HFFc6 (cell line): ENCODE data around the gene GRIN2A. TPM values are rescaled to one million over a fixed set of nuclear protein-coding genes. Genes with fewer than 3 reads are reported as not detected.

ENCODE experiments used
- DNase-seq: peaks from one replicate; pipeline ENCODE4 v3.0.0-alpha.2; 2018
- H3K27ac Mint-ChIP-seq: 2 replicates; pipeline ENCODE4 v1.8.0; 2020; ENCODE audit warnings: mild to moderate bottlenecking, mixed read lengths
- H3K27me3 Mint-ChIP-seq: 2 replicates; pipeline ENCODE4 v1.8.0; 2021; ENCODE audit warnings: mild to moderate bottlenecking, moderate library complexity, mixed read lengths; ENCODE audit not compliant: insufficient read depth
- H3K36me3 Mint-ChIP-seq: 2 replicates; pipeline ENCODE4 v1.8.0; 2021; ENCODE audit warnings: low read depth, mixed read lengths
- H3K4me1 Mint-ChIP-seq: 2 replicates; pipeline ENCODE4 v1.8.0; 2020; ENCODE audit warnings: low read depth, mixed read lengths
- H3K4me3 Mint-ChIP-seq: 2 replicates; pipeline ENCODE4 v1.8.0; 2020; ENCODE audit warnings: mild to moderate bottlenecking, moderate library complexity, mixed read lengths
- H3K9me3 Mint-ChIP-seq: 2 replicates; pipeline ENCODE4 v1.8.0; 2020; ENCODE audit warnings: mild to moderate bottlenecking, mixed read lengths
- CTCF ChIP-seq: fragments of 200-600 bp; sonication (generic); IDR thresholded peaks from 2 replicates; pipeline ENCODE4 v1.5.0; 2021; ENCODE audit warnings: antibody characterized with exemption, mild to moderate bottlenecking
- total RNA-seq, 6 experiments: library from RNA; stranded (reverse); fragmentation: NEBNext Ultra II Directional; extraction: Animal tissue kit (Norgen Biotek cat#: 25700); gene quantifications; 2 replicates in 1 of 6; 3 replicates in 5 of 6; pipeline ENCODE4 v1.2.3, GENCODE V29; 2021

GRIN2A gene
- total RNA-seq, 6 experiments from 2014 or later, result 0.02 to 0.18 (median 0.08) TPM; not detected in 1

DNA sequence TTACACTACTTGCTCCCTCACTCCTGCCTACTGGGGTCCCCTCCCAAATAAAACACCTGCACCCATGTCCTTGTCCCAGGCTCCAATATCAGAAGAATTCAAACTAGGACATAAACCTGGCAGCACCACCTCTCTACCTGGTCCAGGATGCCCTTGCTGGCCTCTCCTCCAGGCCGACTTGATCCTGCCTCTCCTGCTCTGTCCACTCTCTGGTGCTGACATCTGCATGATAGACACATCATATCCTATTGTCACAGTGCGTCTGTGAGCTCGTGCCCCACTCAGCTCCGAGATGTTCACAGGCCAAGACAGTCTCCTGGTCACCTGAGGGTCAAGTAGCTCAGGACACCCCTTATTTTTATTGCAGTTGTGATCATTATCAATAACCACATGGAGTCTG lies 31.5 kb upstream of the GRIN2A start:
- Mint-ChIP-seq H3K27ac (no peak overlapping the region), H3K27me3 (no peaks in the 10 kb centered on the region; the same call in none of the 2 replicates), H3K9me3 (no peaks in the 10 kb centered on the region), H3K4me1 (no peaks in the 10 kb centered on the region), H3K36me3 (no peaks in the 10 kb centered on the region), H3K4me3 (no peak overlapping the region)
- no peak for DNase-seq
- TF ChIP-seq CTCF, result no peak

DNA sequence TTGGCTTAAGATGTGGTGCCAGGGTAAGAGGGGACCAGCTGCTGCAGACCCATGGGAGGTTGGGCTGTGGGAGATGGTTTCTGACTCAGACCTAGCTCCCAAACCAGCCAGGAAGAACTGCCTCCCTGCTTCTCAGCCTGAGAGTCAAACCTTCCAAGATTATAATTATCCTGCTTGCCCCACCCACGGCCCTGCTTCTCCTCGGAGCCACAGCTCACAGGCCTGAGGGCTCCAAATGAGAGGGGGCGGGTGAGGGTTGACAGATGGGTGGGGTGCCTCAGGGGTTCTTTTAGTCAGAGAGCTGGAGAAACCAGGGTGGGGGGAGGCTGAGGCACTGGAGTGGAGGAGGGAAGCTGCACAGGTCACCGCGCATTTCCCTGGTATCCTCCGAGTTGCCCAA lies 28.7 kb upstream of the GRIN2A start:
- no peak for DNase-seq
- Mint-ChIP-seq H3K27ac (no peak overlapping the region), H3K27me3 (peaks cover 2% of the 10 kb centered on the region), H3K4me3 (no peak overlapping the region), H3K36me3 (no peaks in the 10 kb centered on the region), H3K4me1 (no peaks in the 10 kb centered on the region), H3K9me3 (peaks cover 4% of the 10 kb centered on the region; the same call in 1 of the 2 replicates)
- no peak for TF ChIP-seq CTCF

DNA sequence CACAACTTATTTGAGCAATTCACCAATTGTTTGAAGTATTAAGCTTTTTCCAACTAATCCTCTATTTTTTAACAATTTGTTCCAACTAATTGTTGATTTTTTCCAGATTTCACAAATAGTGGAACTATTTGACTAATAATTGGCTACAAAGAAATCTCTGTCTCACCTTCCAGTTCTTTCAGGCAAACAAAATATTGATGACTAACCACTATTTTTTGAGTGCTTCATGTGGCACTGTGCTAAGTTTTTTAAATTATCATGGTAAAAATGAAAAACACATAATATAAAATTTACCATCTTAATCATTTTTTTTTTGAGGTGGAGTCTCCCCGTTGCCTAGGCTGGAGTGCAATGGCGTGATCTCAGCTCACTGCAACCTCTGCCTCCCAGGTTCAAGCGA lies 24.6 kb upstream of the GRIN2A start:
- no peak overlapping the region for H3K27ac Mint-ChIP-seq
- H3K9me3 Mint-ChIP-seq, result peaks cover 4% of the 10 kb centered on the region; the same call in 1 of the 2 replicates
- H3K27me3 Mint-ChIP-seq, result peaks cover 2% of the 10 kb centered on the region
- no peak for DNase-seq
- no peaks in the 10 kb centered on the region for H3K36me3 Mint-ChIP-seq
- TF ChIP-seq CTCF, result no peak
- no peaks in the 10 kb centered on the region for H3K4me1 Mint-ChIP-seq
- no peak overlapping the region for H3K4me3 Mint-ChIP-seq

DNA sequence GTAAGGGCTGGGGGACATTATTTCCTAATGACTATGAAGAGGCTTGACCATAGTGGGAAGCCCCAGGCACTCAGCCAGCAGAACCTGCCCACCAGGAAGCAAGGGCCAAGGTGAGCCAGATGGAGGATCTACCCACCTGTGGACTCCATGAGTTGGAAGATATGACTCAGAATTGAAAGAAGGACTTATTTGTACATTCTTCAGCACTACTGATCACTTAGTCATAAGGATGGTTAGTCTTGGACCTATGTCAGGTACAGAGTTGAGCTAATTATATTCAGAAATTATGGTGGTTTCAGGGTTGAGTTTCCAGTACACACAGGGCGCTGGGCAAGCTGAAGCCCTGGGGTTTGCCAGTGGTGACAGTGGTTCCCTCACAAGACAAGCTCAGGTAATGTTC lies 24.0 kb upstream of the GRIN2A start:
- H3K9me3 Mint-ChIP-seq, result peaks cover 4% of the 10 kb centered on the region; the same call in 1 of the 2 replicates
- H3K27me3 Mint-ChIP-seq, result peaks cover 2% of the 10 kb centered on the region
- no peak overlapping the region for H3K4me3 Mint-ChIP-seq
- DNase-seq, result no peak
- no peak overlapping the region for H3K27ac Mint-ChIP-seq
- H3K36me3 Mint-ChIP-seq, result no peaks in the 10 kb centered on the region
- no peaks in the 10 kb centered on the region for H3K4me1 Mint-ChIP-seq
- TF ChIP-seq CTCF, result no peak

DNA sequence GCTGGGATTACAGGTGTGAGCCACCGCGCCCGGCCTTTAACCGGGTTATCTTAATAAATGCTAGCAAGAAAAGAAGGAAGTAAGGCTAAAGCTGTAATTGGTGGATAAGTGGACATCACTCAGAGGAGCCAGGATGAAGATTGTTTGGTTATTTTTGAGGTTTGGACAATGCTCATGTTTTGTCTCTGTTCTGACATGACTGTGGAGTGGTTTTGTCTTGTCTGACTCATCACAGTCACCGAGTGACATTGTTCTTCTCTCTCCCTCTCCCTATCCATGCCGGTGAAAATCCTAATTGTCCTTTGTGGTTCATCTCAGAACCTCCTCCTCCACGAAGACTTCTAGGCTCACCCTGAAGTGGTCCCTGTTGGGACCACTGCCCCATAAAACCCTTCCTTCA lies 23.5 kb upstream of the GRIN2A start:
- Mint-ChIP-seq H3K4me3 (no peak overlapping the region), H3K4me1 (no peaks in the 10 kb centered on the region), H3K27ac (no peak overlapping the region), H3K9me3 (peaks cover 4% of the 10 kb centered on the region; the same call in 1 of the 2 replicates), H3K36me3 (no peaks in the 10 kb centered on the region), H3K27me3 (peaks cover 2% of the 10 kb centered on the region)
- TF ChIP-seq CTCF, result no peak
- no peak for DNase-seq

GRCh38 chr16:10202649-10203048 lies 20.4 kb upstream of the GRIN2A start:
- Mint-ChIP-seq H3K27ac (no peak overlapping the region), H3K4me3 (no peak overlapping the region), H3K4me1 (no peaks in the 10 kb centered on the region), H3K27me3 (no peaks in the 10 kb centered on the region; the same call in none of the 2 replicates), H3K9me3 (peaks cover 2% of the 10 kb centered on the region; the same call in 1 of the 2 replicates), H3K36me3 (no peaks in the 10 kb centered on the region)
- DNase-seq, result no peak
- peak; percentile 36 for TF ChIP-seq CTCF
